Fibroblast of lung (primary cell): ENCODE results near the gene RCAN2.

Source experiments
- CTCF ChIP-seq, 2 donors: IDR thresholded peaks in 1 of 2; conservative IDR thresholded peaks in 1 of 2; 1 replicate in 1 of 2; 2 replicates in 1 of 2; pipeline ENCODE4 v1.5.1; 2011 to 2012; ENCODE audit warnings: low read length in 2 of 2, control low read depth in 1 of 2, inconsistent platforms in 1 of 2, low read depth in 1 of 2, mild to moderate bottlenecking in 1 of 2
- EZH2 ChIP-seq: IDR thresholded peaks from 2 replicates; pipeline ENCODE4 v1.5.1; 2012; ENCODE audit warnings: low read length, control low read depth, mild to moderate bottlenecking; ENCODE audit errors: missing control alignments

- TF ChIP-seq CTCF (conservative IDR thresholded peaks at IDR 0.05 in 1 of 2, IDR thresholded peaks at IDR 0.05 in 1 of 2; ENCODE audit: low read depth in 1 of 2, low read length in 2 of 2), result no peak
- TF ChIP-seq EZH2, result no peak
These were observed 165.4 kb downstream of the RCAN2 start for GRCh38 chr6:46325561-46326530.
